HG03354 (cell line): Measurements from ENCODE around the gene ATXN1.

ENCODE experiments used
- ATAC-seq: cut with Tn5 transposase; IDR thresholded peaks from one replicate; pipeline ENCODE4 v1.9.1; 2021; ENCODE audit warnings: mild to moderate bottlenecking; ENCODE audit not compliant: unreplicated experiment, poor library complexity, severe bottlenecking

ATXN1 gene

DNA sequence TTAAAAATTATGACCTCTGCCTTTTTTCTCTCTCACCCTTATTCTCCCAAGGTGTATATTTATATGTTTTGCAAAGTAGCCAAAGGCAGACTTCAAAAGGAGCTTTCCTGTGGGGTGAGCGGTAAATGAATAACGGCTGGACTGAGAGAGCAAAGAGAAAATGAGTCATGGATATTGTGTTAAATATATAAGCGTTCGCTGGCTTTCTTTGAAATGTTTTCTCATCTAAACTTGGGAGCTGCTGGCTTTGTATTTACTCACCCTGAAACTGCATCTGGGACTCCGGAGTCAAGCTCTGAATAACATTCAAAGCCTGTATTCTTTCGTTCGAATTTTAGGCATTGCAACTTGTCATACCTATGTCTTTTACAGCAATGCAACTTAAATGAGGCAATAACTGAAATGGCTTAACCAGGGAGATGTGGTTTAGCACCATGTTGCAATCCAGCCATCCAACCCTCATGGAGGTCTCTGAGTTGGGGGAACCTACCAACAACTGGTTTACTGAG lies 32.0 kb downstream of the ATXN1 start:
- ATAC-seq, result peak; percentile 40

- no peak for ATAC-seq
Measured at GRCh38 chr6:16728513-16729182, 32.6 kb downstream of the ATXN1 start.

DNA sequence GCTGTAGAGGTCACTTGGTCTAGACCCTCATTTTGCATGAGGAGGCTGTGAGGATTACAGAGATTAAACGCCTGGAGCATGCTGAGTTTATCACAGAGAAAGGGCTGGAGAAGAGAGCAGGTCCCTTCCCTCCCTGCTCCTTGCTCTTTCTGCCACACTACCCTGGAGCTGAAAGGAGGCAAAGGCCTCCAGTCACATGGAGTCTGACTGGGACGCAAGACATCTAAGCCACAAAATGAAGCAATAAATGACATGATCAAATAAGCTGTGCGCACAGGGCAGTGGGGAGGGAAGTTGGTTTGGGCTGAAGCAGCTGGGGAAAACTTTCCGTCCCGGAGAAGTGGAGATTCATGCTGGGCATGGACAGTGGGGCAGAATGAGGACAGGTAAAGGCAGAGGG lies 33.3 kb downstream of the ATXN1 start:
- no peak for ATAC-seq

DNA sequence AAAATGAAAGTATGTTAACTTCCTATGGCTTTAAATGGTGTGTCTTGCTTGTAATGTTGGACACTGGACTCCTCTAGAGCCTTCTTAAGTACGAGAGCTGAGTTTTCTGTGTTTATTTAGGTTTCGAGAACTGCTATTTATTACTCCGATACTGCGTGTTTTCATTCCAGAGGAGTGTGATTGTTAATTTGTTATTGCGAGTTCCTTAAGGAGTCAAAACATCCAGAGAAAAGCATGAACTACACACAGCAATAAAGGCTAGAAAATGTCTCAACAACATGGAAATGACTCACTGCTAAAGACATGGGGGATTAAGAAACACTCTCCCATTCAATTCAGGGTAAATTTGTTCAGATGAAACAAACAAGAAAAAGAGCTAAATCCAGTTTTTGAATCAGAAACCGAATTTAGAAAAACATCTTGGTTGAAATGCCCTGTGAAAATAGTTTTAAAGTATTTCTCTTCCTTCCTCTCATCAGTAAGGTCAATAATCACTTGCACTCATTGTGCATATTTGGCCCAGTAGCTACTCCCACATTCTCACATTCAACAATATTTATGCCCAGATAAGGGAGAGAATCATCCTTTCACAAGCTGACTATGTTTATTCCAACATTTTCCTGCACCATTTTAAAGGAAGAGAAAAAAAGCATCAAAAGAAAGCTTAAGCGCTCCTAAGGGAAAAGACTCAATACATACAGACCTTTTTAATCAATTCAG lies 36.0 kb downstream of the ATXN1 start:
- ATAC-seq, result no peak

GRCh38 chr6:16723826-16724225 lies 37.4 kb downstream of the ATXN1 start:
- no peak for ATAC-seq

DNA sequence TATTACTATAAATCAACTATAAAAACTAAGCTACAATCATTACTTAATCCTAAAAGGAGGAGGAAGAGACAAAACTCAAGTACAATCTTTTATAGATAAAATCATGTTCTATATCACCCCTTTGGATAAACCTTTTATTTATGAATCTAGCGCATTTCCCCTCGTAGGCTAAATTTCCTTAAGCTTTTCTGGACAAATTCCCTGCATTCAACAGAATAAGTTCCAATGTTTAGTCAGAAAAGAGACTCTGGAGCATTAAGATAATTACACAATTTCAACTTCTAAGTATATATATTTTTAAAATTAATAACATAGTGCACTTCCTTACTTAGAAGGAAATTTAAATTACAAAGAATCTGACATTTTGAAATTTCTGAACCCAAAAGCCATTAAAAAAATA lies 37.9 kb downstream of the ATXN1 start:
- ATAC-seq, result no peak

DNA sequence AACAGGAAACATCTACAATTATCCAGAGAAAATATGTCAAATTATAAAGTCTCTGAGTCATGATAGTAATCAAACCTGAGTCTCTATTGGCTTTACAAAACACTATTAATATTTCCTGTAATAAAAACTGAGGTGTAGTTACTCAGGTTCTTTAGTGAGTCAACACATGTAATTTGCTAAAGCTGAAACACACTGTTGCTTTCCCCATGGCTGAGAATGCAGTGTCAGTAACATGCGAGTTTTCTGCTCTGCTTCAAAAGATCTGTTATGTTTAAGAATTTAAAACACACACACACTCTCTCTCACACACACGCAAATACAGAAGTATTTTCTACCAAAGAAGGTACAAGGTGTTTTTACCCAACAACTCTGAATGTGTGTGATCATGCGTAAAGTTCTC lies 38.6 kb downstream of the ATXN1 start:
- ATAC-seq, result no peak

GRCh38 chr6:16721977-16722376 lies 39.3 kb downstream of the ATXN1 start:
- no peak for ATAC-seq

- ATAC-seq, result no peak
Measured at GRCh38 chr6:16720861-16721260, 40.4 kb downstream of the ATXN1 start.

DNA sequence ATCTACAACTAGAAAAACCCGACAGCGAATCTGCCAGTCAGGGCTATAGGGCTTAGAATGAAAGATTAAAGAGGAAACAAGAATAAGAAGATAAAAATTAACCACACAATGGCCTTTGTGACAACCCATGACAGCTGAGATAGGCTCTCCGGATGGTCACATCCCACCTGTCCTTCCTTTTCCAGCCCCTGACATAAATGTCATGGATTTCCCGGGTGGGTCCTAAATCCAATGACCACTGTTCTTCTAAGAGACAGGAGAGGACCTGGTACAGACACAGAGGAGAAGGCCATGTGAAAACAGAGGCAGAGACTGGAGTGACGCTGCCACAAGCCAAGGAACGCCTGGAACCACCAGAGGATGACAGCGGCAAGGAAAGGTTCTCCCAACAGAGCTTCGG lies 41.8 kb downstream of the ATXN1 start:
- ATAC-seq, result no peak

DNA sequence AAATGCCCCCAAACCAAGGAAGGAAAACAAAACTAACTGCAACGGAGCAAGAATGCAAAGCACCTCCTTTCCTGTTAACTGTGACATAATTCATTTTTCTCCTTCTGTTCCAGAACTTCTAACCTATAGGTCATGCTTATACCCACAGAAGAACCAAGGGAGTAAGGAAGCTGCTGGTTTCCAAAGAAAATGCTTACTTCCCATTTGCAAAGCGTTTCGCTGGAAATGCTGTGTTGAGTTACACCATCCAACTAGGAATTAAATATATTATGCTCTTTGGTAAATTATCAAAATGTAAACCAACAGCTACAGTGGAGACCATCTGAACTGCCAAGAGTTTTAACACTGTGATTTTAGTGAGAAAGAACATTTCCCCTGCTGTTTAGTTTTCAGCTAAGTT lies 42.9 kb downstream of the ATXN1 start:
- ATAC-seq, result no peak

DNA sequence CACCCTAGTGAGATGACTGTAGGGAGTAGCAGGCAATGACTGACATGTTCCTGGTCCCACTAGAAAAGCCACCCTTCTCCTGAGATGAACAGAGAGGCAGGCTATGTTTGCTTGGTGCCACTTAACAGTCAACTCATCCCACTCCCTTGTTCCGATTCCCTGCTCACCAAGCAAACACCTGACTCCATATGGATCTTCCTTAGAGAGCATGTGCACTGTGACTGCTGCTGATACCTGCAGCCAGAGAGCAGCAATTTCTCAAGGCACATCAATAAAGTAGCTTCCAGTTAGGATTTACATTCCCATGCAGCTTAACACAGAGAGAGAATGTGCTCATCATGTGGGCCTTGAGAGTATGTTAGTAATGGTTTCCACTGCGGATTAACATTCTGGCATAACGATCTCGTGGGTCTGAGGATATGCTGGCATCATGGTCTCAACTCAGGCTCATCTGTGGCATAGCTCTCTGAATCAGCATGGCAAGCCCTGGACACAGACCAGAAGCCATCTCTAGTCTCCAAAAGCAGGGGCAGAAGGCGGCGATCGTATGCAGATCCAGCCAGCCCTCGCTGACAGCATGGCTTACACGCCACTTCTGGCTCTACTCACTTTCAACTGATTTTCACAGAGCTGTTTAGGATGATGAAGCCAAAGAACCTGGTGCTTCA lies 43.9 kb downstream of the ATXN1 start:
- no peak for ATAC-seq

GRCh38 chr6:16716321-16716858 lies 44.9 kb downstream of the ATXN1 start:
- ATAC-seq, result no peak

- no peak for ATAC-seq
Measured at GRCh38 chr6:16713597-16713996, 47.7 kb downstream of the ATXN1 start.

DNA sequence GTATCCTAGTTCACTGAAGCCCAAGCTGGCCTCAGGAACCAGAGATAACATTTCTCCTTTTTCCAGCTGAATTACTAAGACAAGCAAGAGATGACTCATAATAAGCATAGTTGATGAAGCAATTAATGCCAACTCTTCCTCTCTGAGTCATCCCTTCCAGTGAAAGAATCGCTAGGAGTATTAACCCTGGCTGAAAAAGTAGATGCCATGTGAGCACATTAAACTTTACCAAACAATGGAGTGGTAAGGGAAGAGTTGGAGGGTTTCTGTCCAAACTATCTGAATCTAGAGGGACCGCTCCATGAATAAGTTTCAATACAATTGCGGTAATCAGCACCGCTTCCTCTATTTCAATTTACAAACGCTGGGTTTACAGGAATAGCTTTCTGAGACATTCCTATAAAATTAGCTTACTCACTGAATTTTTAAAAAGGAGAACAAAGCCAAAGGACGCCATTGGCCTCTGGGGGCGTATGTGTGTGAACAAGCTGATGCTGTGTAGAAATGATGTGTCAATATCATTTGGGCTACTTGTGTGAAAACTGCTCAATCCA lies 48.3 kb downstream of the ATXN1 start:
- peak; percentile 54 for ATAC-seq

GRCh38 chr6:16712255-16712930 lies 48.9 kb downstream of the ATXN1 start:
- peak; percentile 77 for ATAC-seq

DNA sequence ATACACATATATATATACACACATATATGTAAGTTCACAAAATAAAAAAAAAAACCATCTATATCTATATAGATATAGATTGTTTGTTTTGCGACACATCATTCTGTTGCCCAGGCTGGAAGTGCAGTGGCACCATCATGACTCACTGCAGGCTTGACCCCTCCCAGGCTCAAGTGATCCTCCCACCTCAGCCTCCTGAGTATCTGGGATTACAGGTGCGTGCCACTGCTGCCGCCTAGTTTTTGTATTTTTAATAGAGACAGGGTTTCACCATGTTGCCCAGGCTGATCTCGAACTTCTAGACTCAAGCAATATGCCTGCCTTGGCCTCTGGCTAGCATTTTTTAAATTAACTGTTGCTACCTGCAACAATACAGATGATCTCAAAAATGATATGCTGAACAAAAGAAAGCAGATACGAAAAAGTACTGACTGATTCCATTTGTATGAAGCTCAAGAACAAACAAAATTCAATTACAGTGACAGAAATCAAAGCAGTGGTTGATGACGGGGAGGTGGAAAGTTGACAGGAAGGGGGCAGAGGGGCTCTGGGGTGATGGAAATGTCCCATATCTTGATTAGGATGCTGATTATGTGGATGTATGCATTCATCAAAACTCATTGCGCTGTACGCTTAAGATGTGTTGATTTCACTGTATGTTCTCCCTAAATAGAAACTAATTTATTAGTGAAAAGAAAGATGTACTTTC lies 49.6 kb downstream of the ATXN1 start:
- ATAC-seq, result no peak

- peak; percentile 65 for ATAC-seq
Measured at GRCh38 chr6:16706911-16707783, 54.1 kb downstream of the ATXN1 start.
